Keratinocyte (primary cell): Measurements from ENCODE around the gene HTR2B.

Experiments used
- EZH2 ChIP-seq: IDR thresholded peaks from one replicate; pipeline ENCODE4 v1.6.1; 2012; ENCODE audit warnings: inconsistent platforms, mild to moderate bottlenecking, low read length, moderate library complexity
- TF ChIP-seq, protein P1 (sequence below), 3 experiments: IDR thresholded peaks in 1 of 3; conservative IDR thresholded peaks in 1 of 3; optimal IDR thresholded peaks in 1 of 3; 2 replicates in 2 of 3; 3 replicates in 1 of 3; pipeline versions ENCODE3 to v1.5.1; 2011; ENCODE audit warnings: low read length in 3 of 3, mild to moderate bottlenecking in 3 of 3, moderate library complexity in 2 of 3, control low read depth in 1 of 3, inconsistent platforms in 1 of 3; ENCODE audit not compliant: insufficient read depth in 2 of 3; ENCODE audit errors: extremely low read depth in 1 of 3

GRCh38 chr2:231168460-231169139, 43.8 kb upstream of the HTR2B start:
- no peak for TF ChIP-seq EZH2
- TF ChIP-seq, protein P1, sequence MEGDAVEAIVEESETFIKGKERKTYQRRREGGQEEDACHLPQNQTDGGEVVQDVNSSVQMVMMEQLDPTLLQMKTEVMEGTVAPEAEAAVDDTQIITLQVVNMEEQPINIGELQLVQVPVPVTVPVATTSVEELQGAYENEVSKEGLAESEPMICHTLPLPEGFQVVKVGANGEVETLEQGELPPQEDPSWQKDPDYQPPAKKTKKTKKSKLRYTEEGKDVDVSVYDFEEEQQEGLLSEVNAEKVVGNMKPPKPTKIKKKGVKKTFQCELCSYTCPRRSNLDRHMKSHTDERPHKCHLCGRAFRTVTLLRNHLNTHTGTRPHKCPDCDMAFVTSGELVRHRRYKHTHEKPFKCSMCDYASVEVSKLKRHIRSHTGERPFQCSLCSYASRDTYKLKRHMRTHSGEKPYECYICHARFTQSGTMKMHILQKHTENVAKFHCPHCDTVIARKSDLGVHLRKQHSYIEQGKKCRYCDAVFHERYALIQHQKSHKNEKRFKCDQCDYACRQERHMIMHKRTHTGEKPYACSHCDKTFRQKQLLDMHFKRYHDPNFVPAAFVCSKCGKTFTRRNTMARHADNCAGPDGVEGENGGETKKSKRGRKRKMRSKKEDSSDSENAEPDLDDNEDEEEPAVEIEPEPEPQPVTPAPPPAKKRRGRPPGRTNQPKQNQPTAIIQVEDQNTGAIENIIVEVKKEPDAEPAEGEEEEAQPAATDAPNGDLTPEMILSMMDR (optimal IDR thresholded peaks at IDR 0.05 in 1 of 3, IDR thresholded peaks at IDR 0.05 in 1 of 3, conservative IDR thresholded peaks at IDR 0.05 in 1 of 3; ENCODE audit: extremely low read depth in 1 of 3, insufficient read depth in 2 of 3, low read length in 3 of 3), result no peak
